GM18511 (cell line): ENCODE results near the gene TUT1.
"Not testable (repeated sequence)": the region's sequence is repeated elsewhere in the genome, so short reads cannot be mapped to it uniquely, and the experiment has no call there.

ENCODE experiments used
- ATAC-seq: cut with Tn5 transposase; IDR thresholded peaks from one replicate; pipeline ENCODE4 v1.9.1; 2021; ENCODE audit warnings: mild to moderate bottlenecking, moderate library complexity; ENCODE audit not compliant: unreplicated experiment

Gene TUT1

GRCh38 chr11:62559204-62559603 is 32.1 kb downstream of the TUT1 start:
- ATAC-seq, result no peak

- ATAC-seq, result no peak
These were observed 32.7 kb downstream of the TUT1 start for GRCh38 chr11:62558669-62559068.

GRCh38 chr11:62556875-62557631 is 34.3 kb downstream of the TUT1 start:
- peak; percentile 40 for ATAC-seq

DNA sequence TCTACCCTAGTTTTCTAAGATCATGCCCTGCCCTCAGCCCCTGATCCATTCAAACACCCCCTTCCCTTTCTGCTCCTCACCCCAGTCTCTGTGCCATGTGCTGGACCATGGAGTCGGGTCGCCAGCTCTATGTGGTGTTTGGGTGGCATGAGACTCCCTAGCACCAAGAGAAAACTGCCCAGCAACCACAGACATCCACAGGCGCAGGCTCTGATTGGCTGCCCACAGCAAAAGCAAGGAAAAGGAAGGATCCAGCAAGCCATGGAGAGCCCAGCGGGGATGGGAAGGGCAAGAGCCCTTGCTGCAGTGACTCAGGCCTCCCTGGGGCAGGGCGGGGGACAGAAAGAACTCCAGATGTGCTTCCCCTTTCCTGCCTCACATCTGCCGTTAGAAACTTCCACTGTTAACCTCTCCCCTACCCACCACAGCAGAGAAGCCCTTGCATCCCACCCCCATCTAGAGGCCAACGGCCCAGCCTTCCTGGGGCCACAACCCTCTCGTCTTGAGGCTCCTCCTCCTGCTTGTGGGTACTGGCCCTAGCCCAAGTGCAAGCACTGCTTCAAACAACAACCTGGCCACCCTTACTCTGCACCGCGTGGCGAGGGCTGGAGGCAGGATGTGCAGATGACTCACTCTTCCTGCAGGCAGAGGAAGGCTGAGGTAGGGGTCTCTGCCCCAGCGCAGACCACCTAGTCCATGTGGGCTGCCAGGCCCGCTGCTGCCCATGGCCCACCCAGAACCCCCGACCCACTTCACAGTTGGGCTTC is 35.0 kb downstream of the TUT1 start:
- peak; percentile 56 for ATAC-seq

GRCh38 chr11:62555464-62556107 is 35.7 kb downstream of the TUT1 start:
- ATAC-seq, result peak; percentile 56

DNA sequence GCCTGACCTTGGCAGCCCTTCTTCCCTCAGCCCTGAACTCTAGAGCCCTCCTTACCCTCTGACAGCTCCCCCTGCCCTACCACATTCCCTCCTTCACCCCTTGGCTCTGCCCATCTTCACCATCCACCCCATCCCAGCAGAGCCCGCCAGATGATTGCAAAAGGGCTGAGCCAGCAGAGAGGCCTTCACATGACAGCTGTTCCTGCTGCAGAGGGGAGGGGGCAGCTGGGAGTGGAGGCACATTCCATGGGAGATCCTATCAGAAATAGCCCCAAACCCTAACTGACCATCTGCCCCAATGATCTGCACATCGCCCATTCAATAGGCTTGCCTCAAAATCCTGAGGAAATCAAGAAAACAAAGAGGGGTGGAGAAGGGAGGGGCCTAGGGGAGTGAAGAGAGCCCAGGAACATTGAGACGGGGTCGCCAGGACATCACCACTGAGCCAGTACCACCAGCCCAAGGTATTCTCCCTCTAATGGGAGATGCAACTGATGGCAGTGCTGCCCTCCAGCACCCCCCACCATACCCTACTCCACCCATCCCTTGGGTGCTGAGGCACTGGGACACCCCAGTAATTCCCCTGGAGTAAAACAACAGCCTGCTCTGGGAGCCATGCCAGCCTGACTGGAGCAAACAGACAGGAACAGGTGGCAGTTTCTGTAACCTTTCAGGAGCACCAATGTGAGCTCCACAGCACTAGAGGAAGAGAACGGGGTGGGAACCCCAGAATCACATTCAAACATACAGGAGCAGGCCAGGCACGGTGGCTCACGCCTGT is 36.7 kb downstream of the TUT1 start:
- ATAC-seq, result no peak

DNA sequence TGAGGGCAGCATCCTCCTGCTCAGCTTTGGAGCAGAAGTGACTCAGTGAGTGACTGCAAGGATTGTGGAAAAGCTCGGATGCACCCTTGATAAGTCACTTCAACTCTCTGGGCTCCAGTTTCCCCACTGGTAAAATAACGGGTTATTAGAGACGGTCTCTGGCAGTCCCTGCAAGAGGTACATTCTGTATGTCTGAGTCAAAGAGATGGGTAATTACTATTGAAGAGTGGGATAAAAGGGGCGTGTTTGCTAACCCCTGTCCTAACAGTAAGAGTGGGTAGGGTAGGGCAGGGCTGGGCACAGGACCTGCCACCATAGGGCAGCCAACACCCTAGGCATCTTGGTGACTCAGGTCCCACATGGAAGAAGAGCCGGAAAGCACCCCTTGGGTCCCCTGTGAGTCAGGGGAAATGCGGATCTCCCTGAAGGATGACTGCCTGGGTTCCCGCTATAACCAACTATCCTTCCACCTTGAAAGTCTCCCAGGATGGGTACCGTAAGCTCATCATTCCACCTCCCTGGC is 37.4 kb downstream of the TUT1 start:
- ATAC-seq, result no peak

GRCh38 chr11:62553080-62553838 is 38.1 kb downstream of the TUT1 start:
- ATAC-seq, result no peak

DNA sequence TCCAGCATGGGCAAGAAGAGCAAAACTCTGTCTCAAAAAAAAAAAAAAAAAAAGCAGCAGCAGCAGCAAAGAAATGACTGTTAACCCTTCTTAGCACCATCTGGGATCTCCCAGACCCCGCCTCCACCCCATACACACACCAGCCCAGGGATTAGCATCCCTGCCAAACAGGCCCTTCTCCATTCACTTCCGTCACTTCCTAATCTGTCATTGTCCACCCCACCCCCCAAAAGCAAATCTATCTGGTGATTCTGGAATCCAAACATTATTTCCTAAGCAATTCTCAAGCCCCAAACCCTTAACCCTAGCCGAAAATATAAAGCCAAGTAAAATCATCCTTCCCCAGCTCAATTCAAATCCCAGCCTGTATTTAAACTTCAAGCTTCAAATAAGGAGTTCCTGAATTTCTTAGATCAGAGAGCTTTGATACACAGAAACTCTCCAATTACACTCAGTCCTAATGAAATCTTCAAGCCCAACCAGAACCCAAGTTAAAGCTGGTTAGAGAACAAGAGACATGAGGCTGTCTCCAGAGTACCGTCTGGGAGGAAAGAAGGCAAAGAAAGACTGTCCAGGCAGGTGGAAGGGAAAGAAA is 38.7 kb downstream of the TUT1 start:
- no peak for ATAC-seq

GRCh38 chr11:62550478-62550877 is 40.8 kb downstream of the TUT1 start:
- ATAC-seq, result not testable (repeated sequence)

- ATAC-seq, result no peak
These were observed 42.6 kb downstream of the TUT1 start for GRCh38 chr11:62548545-62549335.

DNA sequence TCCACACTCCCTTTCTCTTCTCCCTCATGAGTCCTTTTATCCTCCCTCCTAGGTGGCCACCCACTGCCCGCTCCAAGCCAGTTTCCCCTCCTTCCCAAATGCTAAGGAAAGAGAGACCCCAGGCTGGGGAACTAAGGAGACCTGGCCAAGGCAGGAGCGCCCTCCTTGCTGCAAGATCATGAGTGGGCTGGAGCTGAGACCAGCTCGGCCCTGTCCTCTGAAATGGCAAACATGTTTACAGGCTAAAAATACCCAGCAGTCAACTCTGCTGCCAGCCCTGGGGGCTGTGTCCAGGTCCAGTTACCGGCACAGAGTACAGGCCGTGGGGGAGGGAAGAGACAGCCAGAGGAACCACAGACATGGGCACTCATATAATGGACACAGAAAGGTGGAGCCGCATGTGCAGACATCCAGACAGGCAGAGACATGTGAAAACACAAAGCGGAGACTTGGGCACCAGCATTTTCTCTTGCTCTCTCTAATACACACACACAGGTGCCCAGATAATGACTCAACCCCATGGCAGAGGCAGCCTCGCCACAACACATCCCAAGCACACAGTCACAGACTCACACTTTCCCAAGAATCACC is 43.5 kb downstream of the TUT1 start:
- no peak for ATAC-seq

- ATAC-seq, result no peak
These were observed 44.2 kb downstream of the TUT1 start for GRCh38 chr11:62546929-62547625.

GRCh38 chr11:62546244-62546928 is 44.9 kb downstream of the TUT1 start, which contains the start of gene AHNAK:
Gene AHNAK (minus strand): TSS chr11:62546806. CDS start chr11:62536098, 10,708 bp downstream.
- no peak for ATAC-seq

DNA sequence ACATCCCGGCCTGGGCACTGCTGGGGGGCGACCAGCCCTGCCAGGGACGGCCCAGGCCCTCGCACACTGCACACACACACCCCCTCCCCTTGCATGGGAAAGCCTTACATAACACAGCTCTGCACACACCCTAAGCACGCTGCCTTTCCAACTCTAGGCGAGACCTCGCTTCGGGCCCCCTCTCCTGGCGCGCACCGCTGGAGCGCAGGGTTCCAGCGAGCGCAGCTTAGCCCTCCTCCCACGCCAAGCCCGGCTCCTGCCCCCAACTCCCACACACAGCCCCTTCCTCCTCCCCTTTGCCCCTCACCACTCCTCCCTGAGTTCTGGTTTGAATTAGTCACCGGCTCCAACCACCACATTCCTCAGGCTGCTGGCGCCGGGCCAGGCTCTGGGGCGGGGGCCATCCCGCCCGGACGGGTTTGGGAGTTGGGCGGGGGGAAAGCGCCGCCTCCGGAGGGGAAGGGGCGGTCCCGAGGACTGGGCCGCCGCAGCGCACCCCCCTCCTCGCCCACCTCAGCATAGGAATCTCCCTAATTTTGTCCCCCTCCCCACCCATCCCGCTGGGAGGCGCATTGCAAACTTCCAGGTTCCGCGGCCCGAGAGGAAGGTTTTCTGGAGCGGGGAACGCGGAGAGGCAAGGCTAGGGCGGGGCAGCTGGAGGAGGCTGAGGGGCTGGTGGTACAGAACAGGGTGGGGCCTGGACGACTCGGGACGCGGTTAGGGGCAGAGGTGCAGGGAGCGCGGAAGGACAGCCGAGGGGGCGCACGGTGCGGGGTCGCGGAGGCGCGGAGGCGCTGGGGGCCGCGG is 45.7 kb downstream of the TUT1 start:
- ATAC-seq, result no peak
